A549 (cell line): ENCODE measurements around the gene FANCI. TPM values are rescaled to one million over a fixed set of nuclear protein-coding genes. Genes with fewer than 3 reads are reported as not detected.

ENCODE experiments used
- ATAC-seq, 2 experiments: fragments of 200-7000 bp in 1 of 2; fragments of >200 bp in 1 of 2; cut with Nextera tagmentation in 1 of 2; cut with Tn5 transposase in 1 of 2; 3 replicates each; pipeline versions ENCODE4 v1.8.0 to v1.9.1; 2018 to 2020; ENCODE audit warnings: mild to moderate bottlenecking in 1 of 2, moderate library complexity in 1 of 2
- CTCF ChIA-PET: fragments of 300-600 bp; sonication (Branson Sonifier 250); formaldehyde crosslinking; extraction: SDS; loops from one replicate; lab custom pipeline; 2021; ENCODE audit warnings: antibody characterized with exemption, inconsistent platforms; lab: Yijun Ruan, JAX
- POLR2A ChIA-PET: fragments of 350-600 bp; formaldehyde crosslinking; extraction: SDS; loops from one replicate; lab custom pipeline; 2021; ENCODE audit warnings: antibody characterized with exemption, inconsistent platforms; lab: Yijun Ruan, JAX
- DNase-seq, 2 experiments: peaks; one replicate each; pipeline versions ENCODE4 v3.0.0 to v3.0.0-alpha.2; 2011 to 2016; ENCODE audit warnings: low read depth in 1 of 2, low spot score in 1 of 2
- FAIRE-seq: peaks from 2 replicates; lab custom pipeline; 2011; peaks lifted over from hg19 to GRCh38; lab: Jason Lieb, UNC
- H3K27ac ChIP-seq, 2 experiments: fragments of >200 bp; sonication (Bioruptor Twin); formaldehyde crosslinking; 3 replicates each; pipeline ENCODE4 v1.5.1; 2016 to 2017
- H3K4me1 ChIP-seq: fragments of >200 bp; sonication (Bioruptor Twin); formaldehyde crosslinking; 3 replicates; pipeline ENCODE4 v1.6.1; 2016
- H3K4me2 ChIP-seq: fragments of >200 bp; sonication (Bioruptor Twin); formaldehyde crosslinking; 3 replicates; pipeline ENCODE4 v1.6.1; 2016
- H3K4me3 ChIP-seq: fragments of >200 bp; sonication (Bioruptor Twin); formaldehyde crosslinking; 3 replicates; pipeline ENCODE4 v1.5.1; 2016
- H3K9me3 ChIP-seq: fragments of >200 bp; sonication (Bioruptor Twin); formaldehyde crosslinking; 3 replicates; pipeline ENCODE4 v1.6.1; 2016
- CEBPB ChIP-seq, 2 experiments: fragments of >200 bp in 1 of 2; sonication (Bioruptor Twin) in 1 of 2; formaldehyde crosslinking in 1 of 2; IDR thresholded peaks; 2 replicates each; pipeline ENCODE4 v1.6.1; 2012 to 2016
- CTCF ChIP-seq: fragments of >200 bp; sonication (Bioruptor Twin); formaldehyde crosslinking; IDR thresholded peaks from 3 replicates; pipeline ENCODE4 v1.5.1; 2016
- E2F6 ChIP-seq: IDR thresholded peaks from 2 replicates; pipeline ENCODE4 v1.6.1; 2012; ENCODE audit warnings: low read depth, borderline replicate concordance
- EHF ChIP-seq: fragments of 250-450 bp; sonication (Bioruptor Pico); IDR thresholded peaks from 2 replicates; pipeline ENCODE4 v1.5.0; 2020; ENCODE audit warnings: mild to moderate bottlenecking
- ELK1 ChIP-seq: fragments of 150-350 bp; IDR thresholded peaks from 2 replicates; pipeline ENCODE4 v1.6.1; 2014; ENCODE audit warnings: low read depth, mild to moderate bottlenecking, low read length
- EP300 ChIP-seq, 2 experiments: fragments of >200 bp; sonication (Bioruptor Twin); formaldehyde crosslinking; IDR thresholded peaks; 2 replicates in 1 of 2; 3 replicates in 1 of 2; pipeline ENCODE4 v1.6.1; 2016 to 2017
- FOXS1 ChIP-seq: fragments of 250-450 bp; sonication (Bioruptor Pico); IDR thresholded peaks from 2 replicates; pipeline ENCODE4 v1.5.0; 2020; ENCODE audit warnings: mild to moderate bottlenecking, moderate library complexity
- GATA3 ChIP-seq: IDR thresholded peaks from 2 replicates; pipeline ENCODE4 v1.6.1; 2012; ENCODE audit warnings: borderline replicate concordance
- HMGXB4 ChIP-seq: fragments of 250-450 bp; sonication (Bioruptor Pico); IDR thresholded peaks from 2 replicates; pipeline ENCODE4 v1.5.0; 2021; ENCODE audit warnings: mild to moderate bottlenecking, moderate library complexity, borderline replicate concordance
- HOXB13 ChIP-seq: fragments of 250-450 bp; sonication (Bioruptor Pico); IDR thresholded peaks from 2 replicates; pipeline ENCODE4 v1.5.0; 2020; ENCODE audit warnings: low read depth, mild to moderate bottlenecking, moderate library complexity
- JUNB ChIP-seq: fragments of >200 bp; sonication (Bioruptor Twin); formaldehyde crosslinking; IDR thresholded peaks from 2 replicates; pipeline ENCODE4 v1.6.1; 2016
- MAFK ChIP-seq: fragments of 450-650 bp; IDR thresholded peaks from 2 replicates; pipeline ENCODE4 v1.6.1; 2014; ENCODE audit not compliant: partially characterized antibody
- MAZ ChIP-seq: fragments of 150-350 bp; IDR thresholded peaks from 2 replicates; pipeline ENCODE4 v1.6.1; 2014; ENCODE audit warnings: antibody characterized with exemption, low read depth, low read length, borderline replicate concordance
- NFE2L2 ChIP-seq: fragments of 150-350 bp; conservative IDR thresholded peaks from 2 replicates; pipeline ENCODE4 v1.6.1; 2014; ENCODE audit warnings: low read length
- POLR2A ChIP-seq: IDR thresholded peaks from 2 replicates; pipeline ENCODE4 v1.6.1; 2012; ENCODE audit warnings: mild to moderate bottlenecking, low read length
- RARB ChIP-seq: fragments of 250-450 bp; sonication (Bioruptor Pico); IDR thresholded peaks from 2 replicates; pipeline ENCODE4 v1.8.0; 2021; ENCODE audit warnings: mild to moderate bottlenecking, moderate library complexity
- RFX5 ChIP-seq: fragments of 450-650 bp; IDR thresholded peaks from 2 replicates; pipeline ENCODE4 v1.7.1; 2014; ENCODE audit warnings: antibody characterized with exemption, mild to moderate bottlenecking, moderate library complexity
- SMC3 ChIP-seq: fragments of >200 bp; sonication (Bioruptor Twin); formaldehyde crosslinking; IDR thresholded peaks from 3 replicates; pipeline ENCODE4 v1.6.1; 2018; ENCODE audit warnings: inconsistent platforms
- TFCP2L1 ChIP-seq: fragments of 250-450 bp; sonication (Bioruptor Pico); IDR thresholded peaks from 2 replicates; pipeline ENCODE4 v1.5.0; 2021; ENCODE audit warnings: mild to moderate bottlenecking
- TP53 ChIP-seq: fragments of 250-450 bp; sonication (Bioruptor Pico); IDR thresholded peaks from 2 replicates; pipeline ENCODE4 v1.5.0; 2021; ENCODE audit warnings: mild to moderate bottlenecking, moderate library complexity
- ZFP36 ChIP-seq: fragments of 450-650 bp; IDR thresholded peaks from 2 replicates; pipeline ENCODE4 v1.6.1; 2014; ENCODE audit warnings: borderline replicate concordance; ENCODE audit not compliant: partially characterized antibody
- WGBS: methylation state at CpG from one replicate; pipeline ENCODE4 v1.1.6; 2017; ENCODE audit errors: missing lambda C conversion rate; 5-methylcytosine and 5-hydroxymethylcytosine counted together
- polyA plus RNA-seq, 4 experiments: library from polyadenylated mRNA; depleted of rRNA in 3 of 4; stranded (reverse); fragments of >200 nt; fragmentation: RNase III in 1 of 4; extraction: RNeasy Plus Mini Kit Qiagen cat#74134 plus additional on column Dnase treatment in 1 of 4; gene quantifications; 2 replicates in 3 of 4; 3 replicates in 1 of 4; pipeline ENCODE4 v1.2.3, GENCODE V29; 2011 to 2017
- TF ChIP-seq, protein P1 (sequence below): IDR thresholded peaks from 2 replicates; pipeline ENCODE4 v1.6.1; 2012

The FANCI gene
- polyA plus RNA-seq, 2 of the 4 experiments (the other 2 are of a cell fraction), result 101 to 123 TPM

GRCh38 chr15:89330881-89331595 lies 87.3 kb downstream of the FANCI start:
- DNase-seq (no peak), FAIRE-seq (no peak), ATAC-seq (no peak)
- CTCF ChIA-PET, result interaction anchor here (1.1 to 34.7 kb wide), 7 partner anchors 8 to 124 kb away, joined by 3 to 593 read pairs (median 8); no protein-coding TSS in a partner anchor
- H3K4me3 ChIP-seq, result no peak overlapping the region
- TF ChIP-seq RFX5 (no peak), GATA3 (no peak), E2F6 (no peak), MAFK (no peak), CEBPB (IDR thresholded peaks at IDR 0.05) (no peak), ZFP36 (no peak), FOXS1 (CRISPR knock-in tag) (no peak), HOXB13 (CRISPR knock-in tag) (no peak), CTCF (no peak), EP300 (IDR thresholded peaks at IDR 0.05) (no peak), TFCP2L1 (CRISPR knock-in tag) (no peak), TP53 (CRISPR knock-in tag) (no peak), HMGXB4 (CRISPR knock-in tag) (no peak), SMC3 (no peak), ELK1 (no peak), RARB (CRISPR knock-in tag) (no peak), EHF (CRISPR knock-in tag) (no peak), JUNB (no peak)
- H3K4me2 ChIP-seq, result peak overlapping the region; percentile 78; the same call in 1 of the 3 replicates
- 78% methylated on average over 7 of the region's 7 CpGs for WGBS
- no peaks in the 10 kb centered on the region for H3K9me3 ChIP-seq
- peaks cover 37% of the 10 kb centered on the region for H3K4me1 ChIP-seq
- POLR2A ChIA-PET, result no interaction called here
- H3K27ac ChIP-seq, result no peak overlapping the region

GRCh38 chr15:89332446-89332845 lies 88.7 kb downstream of the FANCI start:
- peaks cover 37% of the 10 kb centered on the region for H3K4me1 ChIP-seq
- DNase-seq (peak; percentile 41 to 77), FAIRE-seq (no peak), ATAC-seq (no peak)
- CTCF ChIA-PET, result interaction anchor here (0.9 to 34.7 kb wide), 13 partner anchors 9 to 676 kb away, joined by 3 to 593 read pairs (median 4); no protein-coding TSS in a partner anchor
- no peak overlapping the region for H3K4me3 ChIP-seq
- 26% methylated on average over 10 of the region's 10 CpGs for WGBS
- H3K27ac ChIP-seq, result no peak overlapping the region
- no peaks in the 10 kb centered on the region for H3K9me3 ChIP-seq
- POLR2A ChIA-PET, result no interaction called here
- peak overlapping the region; percentile 78 for H3K4me2 ChIP-seq
- TF ChIP-seq NFE2L2, result no peak
- no peak for TF ChIP-seq MAFK
- 0 out of 2 replicates have a peak, but pooled peaks have one; percentile 60 for TF ChIP-seq MAZ
- peak; percentile 48 for TF ChIP-seq CTCF
- no peak for TF ChIP-seq JUNB
- peak in 1 of 2 experiments; percentile 31; a peak in 1 of 4 replicates for TF ChIP-seq CEBPB (IDR thresholded peaks at IDR 0.05)
- TF ChIP-seq, protein P1, sequence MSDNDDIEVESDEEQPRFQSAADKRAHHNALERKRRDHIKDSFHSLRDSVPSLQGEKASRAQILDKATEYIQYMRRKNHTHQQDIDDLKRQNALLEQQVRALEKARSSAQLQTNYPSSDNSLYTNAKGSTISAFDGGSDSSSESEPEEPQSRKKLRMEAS, result no peak
- no peak for TF ChIP-seq POLR2A
